Measurements from ENCODE around the gene FUT2.

FUT2 gene

DNA sequence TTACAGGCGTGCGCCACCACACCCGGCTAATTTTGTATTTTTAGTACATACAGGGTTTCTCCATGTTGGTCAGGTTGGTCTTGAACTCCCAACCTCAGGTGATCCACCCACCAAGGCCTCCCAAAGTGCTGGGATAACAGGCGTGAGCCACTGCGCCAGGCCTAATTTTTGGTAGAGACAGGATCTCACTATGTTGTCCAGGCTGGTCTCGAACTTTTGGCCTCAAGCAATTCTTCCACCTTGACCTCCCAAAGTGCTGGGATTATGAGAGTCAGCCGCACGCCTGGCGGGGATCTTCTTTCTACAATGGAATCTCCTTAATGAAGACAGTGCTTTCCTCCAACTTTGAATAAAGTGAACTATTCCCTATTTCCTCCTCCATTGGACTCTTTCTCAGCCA, 38.9 kb downstream of the FUT2 start:
- no peak for FAIRE-seq

DNA sequence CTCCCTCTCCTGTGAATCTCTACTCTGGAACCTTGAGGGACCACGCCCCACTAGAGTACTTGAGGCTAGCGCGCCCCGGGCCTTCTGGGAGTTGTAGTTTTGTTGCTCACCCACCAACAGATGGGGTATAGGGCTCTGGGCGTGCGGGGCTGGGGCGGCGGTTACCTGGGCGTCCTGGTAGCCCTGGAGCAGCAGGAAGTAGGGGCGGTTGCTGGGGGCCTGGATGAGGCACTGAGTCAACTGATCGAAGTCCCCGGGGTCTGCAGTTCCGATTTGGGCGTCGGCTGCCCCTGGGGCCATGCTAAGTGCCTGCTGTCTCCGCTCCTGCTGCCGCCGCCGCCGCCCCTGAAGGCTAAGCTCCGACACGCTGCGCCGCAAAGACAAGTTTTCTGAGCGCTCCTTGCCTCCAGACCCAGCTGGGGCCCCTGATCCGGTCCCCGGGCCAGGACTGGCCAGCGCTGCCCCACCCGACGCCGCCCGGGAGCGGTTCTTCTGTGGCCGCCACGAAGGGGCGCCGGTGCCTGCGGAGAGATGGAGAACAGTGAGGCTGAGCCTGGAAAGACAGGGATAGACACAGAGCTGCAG, 39.4 kb downstream of the FUT2 start:
- FAIRE-seq = peak; percentile 23

DNA sequence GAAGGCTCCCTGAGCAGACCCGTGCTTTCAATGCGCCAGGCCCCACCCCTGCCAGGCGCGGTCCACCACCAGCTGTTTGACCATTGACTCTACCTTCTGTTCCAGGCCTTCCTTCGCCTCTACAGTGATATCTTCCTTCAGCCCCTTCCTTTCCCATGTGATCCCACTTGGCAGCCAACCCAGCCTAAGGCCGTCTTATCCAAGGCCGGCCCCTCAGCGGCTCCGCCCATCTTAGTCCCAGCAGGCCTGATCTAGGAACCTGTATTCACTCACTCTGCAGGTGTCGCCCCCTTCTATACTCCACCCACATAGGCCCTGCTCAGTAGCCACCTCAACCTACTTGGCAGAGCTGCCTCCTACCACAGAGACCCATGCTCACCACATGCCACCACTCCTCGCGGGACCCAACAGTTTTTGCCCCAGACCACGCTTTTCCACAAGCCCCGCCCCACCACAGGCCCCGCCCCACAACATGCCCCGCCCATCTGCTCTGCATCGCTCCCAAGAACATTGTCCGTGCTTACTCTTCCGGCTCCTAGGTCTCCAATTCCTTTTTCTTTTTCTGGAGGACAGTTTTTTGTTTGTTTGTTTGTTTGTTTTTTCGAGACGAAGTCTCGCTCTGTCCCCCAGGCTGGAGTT, 41.7 kb downstream of the FUT2 start:
- FAIRE-seq = no peak

DNA sequence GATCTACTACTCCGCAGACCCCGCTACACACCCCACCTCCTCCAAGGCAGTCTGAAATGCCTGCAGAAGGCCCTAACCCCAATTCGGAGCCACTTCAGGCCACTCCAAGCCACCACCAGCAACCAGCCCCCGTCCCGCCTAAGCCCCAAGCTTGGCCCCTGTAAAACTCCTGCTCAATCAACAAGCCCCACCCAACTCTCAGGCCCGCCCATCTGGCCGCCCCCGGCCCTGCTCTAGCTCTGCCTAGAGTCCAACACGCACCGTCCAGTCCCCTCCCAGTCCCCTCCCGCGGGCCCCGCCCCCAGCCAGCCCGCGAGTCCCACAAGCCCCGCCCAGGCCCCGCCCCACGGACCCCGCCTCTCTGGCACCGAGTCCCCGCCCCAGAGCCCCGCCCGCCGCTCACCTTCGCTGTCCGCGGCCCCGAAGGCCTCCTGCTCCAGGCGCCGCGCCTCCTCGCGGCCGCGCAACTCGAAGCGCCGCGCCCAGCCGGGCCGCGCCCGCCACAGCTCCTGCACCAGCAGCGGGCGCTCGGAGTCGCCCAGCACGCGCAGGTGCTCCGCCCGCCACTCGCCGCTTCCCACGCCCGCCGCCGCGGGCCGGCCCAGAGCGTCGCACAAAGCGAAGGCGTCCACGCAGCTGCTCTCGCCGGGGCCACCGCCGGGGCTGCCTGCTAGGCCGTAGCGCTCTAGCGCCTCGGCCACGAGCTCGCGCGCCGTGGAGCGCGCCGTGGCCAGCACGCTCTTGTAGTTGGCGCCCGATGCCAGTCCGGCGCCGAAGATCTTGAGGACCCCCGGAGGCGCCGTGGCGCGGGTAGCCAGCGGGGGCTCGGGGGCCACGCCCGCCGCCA, 43.0 kb downstream of the FUT2 start:
- no peak for FAIRE-seq

DNA sequence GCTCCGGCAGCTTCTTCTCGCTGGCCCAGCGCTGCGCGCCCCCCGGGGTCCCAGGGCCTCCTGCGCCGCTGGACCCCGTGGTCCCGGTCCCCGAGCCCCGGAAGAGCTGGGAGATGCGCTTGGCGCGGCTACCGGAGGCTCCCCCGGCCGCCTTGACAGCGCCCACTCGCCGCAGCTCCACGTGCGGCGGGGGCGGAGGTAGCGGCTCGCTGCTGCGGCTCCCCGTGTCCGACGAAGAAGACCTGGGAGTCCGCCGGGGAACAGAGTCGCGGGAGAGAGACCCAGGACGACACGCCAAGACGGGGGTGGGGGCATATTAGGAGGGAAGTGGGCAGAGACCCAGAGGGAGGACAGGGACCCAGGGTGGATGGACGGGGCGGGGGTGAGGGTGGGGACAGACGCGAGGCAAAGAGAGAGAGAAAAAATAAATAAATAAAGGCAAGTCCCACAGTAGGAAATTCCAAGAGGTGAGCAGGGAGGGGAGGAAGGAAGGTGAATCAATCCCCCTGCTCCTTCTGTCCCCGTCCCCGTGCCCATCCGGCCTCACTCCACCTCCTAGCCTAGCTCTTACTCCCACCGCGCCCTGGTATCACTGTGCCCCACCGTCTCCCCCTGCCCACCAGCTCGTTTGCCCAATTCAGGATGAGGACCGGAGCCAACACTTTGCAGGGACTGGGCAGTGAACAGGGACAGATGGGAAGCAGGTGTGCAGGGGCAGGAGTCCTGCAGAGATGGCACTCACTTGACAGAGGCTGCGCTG, 43.8 kb downstream of the FUT2 start:
- no peak for FAIRE-seq

DNA sequence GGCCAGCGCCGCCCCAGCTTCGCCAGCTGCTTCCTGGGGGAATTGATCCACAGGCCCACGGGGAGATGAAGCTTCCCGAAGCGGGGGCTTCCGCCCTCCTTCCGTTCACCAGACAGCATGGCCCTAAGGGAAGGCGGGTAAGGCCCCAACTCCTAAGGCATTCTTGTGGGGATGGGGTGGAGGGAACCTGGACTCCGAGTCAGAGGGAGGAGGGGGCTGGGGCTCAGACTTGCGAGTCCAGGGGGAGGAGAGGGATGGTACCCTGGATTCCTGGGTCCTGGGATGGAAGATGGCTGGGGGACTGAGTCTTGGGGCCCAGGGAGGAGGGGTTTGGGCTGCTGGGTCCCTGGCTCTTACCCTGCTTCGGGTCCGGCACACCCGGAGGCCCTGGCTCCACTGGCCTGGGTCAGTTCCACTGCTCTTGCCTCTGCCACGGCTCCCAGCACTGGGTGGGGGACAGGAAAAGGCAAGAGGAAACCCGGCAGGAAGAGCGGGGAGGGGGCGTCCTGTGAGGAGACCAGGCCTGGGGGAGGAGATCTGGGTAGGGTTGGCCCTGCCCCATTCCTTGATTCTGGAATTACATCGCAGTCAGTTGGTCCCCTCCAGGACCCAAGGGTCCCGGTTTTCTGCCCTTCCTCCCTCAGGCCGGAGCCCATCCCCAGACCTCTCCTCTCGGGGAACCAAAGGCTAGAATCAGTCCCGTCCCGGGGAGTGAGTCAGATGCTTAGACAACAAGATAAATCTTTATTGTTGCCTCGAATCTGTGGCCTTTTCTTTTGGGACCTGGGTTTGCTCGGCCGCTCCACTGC, 44.6 kb downstream of the FUT2 start, which contains the start of gene RASIP1:
Gene RASIP1 (minus strand): TSS at position 447 of the 809 bp plus-strand sequence. CDS start 328 bp downstream, at position 119.
- no peak for FAIRE-seq

DNA sequence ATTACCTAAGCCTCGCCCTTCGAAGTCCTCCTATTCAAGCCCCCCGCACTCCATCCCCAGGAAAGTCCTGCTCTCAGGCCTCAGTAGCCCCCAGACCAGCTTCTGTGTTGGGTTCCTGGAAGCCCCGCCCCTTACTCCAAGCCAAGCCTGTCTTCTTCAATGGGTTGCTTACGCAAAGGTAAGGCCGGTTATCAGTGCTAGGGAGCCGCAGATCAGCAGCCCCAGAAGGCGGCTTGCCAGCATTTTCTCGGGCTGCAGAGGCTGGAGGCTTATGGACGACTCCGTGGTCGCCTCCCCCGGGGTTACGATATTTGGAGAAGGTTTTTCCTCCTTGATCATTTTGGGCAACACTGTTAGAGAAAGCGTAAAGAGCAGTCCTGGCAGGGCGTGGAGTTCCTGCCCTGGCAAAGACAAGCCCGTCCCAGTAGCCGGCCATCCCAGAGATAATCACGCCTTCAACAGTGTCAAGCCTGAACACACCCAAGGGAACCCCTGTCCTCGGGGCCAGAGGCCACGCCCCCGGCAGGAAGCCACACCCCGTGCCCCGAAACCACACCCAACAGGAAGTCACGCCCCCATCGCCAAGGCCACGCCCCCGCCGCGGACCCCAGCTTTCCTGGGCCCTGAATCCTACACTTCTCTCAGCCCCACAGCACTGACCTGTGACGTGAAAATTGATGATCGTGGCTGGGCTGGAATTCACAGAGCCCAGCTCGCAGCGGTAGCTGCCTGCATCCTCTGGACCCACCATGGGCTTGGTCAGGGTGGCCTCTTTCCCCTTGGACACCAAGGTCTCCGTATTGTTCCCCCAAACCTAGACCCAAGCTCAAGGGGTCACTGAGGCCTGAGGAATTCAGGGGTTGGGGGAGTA, 45.6 kb downstream of the FUT2 start:
- FAIRE-seq = no peak

DNA sequence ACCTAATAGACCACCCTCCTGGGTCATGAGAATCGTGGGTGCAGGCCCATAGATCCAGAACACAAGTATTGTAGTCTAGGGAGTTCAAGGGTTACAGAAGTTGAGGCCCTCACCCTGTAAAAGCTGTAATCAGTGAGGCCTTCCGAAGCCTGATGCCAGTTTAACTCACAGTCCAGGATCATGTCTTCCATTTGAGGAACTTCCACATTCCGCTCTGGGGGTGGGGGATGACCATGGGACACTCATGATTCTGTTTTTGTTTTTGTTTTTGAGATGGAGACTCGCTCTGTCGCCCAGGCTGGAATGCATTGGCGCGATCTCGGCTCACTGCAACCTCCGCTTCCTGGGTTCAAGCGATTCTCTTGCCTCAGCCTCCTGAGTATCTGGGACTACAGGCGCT, 46.3 kb downstream of the FUT2 start:
- no peak for FAIRE-seq

DNA sequence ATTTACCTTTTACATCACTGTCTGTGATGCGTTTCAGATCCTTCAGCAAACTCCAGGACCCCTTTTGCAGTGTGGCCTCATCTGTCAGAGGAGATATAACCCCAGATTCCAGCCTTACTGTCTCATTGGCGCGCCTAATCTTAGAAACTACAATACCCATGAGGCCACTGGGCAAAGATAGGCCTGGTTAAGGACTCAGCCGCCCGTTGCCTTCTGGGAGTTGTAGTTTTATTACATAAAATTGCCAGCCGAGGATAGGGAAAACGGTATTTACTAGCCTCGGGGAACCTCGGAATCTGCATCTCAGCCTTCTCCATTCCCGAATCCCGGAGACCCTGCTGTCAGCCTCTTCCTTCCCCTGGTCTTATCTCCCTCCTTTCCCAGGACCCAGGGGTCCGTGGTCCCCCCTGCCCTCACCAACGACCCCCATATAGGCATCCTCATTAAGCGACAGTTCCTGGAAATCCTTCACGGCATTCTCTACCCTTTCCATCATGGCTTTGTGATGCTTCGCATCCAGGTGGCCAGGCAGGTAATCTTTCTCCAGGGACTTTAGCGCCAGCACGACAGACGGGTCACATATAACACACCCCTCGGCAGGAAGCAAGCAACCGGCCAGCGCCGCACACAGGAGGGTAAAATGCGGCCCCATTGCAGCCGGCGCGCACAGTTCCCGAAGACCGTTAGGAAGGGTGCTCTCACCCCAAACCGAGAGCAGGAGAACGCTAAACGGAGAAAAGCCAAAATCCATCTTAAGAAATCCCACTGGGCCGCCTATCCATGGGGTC, 49.6 kb downstream of the FUT2 start:
- FAIRE-seq = peak; percentile 15

DNA sequence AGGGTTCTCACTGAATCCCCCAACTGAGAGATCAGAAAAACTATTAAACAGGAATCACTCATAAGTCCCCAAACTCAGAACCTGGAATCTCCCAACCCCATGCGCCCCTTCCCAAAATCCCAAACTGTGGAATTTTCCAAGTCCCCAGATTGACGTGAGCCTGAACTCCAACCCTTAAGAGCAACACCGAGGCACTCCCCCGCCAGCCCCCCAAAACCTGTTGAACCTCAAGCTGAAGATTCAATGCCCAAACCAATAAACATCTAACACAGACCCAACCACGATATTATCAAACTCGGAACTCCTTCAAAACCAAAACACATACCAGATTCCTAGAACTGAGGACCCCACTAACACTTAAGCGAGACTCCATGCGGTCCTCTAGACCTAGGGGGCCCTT, 50.3 kb downstream of the FUT2 start:
- FAIRE-seq = no peak

DNA sequence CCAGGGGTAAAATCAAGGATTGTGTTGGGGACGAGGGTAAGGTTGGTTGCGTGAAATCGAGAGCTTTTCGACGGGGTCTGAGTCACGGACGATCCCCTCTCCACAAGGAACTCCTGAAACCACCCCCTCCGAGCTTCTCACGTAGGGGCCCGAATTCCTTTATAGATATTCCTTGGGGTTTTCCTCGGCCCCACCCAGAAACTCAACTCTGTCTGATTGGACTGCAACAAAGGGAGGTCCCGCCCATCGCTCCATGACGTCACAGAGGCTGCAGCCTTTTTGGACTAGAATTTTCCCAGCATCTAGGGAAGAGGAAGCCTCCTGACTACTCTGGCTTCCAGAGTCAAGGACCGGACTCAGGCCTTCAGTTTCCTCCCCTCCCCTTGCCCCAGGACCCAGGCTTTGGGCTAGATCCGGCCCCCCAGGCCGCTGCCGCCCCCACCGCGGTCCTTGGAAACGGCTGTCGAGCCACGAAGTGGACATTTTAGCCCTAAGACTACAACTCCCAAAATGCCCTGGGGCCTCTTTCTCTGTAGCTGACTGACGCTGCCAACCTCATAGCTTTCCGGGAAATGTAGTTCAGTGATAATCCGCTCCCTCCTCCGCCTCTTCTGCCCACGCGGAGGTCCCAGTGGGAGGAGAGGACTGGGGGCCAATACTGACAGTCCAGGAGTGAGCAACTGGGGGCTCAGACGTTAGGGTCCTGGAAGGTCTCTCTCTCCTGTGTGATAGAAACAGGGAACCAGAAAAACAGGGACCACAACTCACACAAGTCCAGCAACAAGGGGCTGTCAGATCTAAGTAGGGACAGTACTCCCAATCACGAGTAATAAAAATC, 51.2 kb downstream of the FUT2 start, which contains the start of gene IZUMO1:
Gene IZUMO1 (minus strand): TSS at position 172 of the 838 bp plus-strand sequence. CDS start 1,050 bp downstream, outside the sequence.
- FAIRE-seq = peak; percentile 66

DNA sequence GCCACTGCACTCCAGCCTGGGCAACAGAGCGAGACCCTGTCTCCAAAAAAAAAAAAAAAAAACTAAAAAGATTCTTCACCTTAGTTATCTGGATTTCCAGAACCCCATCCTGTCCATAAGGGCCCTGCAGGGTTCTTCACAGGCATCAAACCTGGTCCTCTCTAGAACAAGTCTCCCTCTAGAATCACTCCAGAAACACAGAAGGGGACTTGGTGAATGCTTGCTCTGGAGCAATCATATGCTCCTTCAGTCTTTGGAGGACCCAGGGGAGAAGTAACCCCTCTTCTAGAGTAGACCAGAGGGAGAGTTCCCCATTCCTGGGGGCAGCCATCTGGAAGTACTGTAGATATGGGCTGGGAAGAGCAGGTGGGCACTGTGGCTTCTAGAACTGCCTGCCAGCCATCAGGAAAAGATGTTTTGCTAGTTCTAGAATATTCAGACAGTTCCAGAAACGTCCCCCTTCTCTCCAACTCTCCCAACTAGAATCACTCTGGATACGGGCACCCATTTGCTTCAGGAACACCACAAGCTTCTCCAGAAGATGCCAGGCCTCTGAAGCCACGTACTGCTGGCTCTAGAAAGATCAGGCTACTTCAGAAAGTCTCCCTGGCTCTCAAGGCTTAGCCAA, 53.9 kb downstream of the FUT2 start:
- FAIRE-seq = no peak

DNA sequence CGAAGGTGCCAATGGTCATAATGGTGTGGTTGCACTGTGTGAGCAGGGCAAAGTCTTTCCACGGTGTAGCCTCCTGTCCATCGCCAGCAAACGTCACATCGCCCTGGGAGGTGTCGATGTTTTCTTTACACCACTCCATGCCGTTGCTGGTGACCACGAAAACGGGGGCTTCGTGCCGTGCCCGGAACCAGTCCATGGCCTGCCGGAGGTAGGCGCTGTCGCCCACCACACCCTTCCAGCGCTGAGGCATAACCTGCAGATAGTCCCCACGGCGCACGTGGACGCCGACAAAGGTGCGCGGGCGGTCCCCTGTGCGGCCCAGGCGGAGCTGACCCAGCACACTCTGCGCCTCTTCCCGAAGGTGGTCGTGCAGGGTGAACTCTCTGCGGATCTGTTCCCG, 54.6 kb downstream of the FUT2 start:
- FAIRE-seq = no peak

DNA sequence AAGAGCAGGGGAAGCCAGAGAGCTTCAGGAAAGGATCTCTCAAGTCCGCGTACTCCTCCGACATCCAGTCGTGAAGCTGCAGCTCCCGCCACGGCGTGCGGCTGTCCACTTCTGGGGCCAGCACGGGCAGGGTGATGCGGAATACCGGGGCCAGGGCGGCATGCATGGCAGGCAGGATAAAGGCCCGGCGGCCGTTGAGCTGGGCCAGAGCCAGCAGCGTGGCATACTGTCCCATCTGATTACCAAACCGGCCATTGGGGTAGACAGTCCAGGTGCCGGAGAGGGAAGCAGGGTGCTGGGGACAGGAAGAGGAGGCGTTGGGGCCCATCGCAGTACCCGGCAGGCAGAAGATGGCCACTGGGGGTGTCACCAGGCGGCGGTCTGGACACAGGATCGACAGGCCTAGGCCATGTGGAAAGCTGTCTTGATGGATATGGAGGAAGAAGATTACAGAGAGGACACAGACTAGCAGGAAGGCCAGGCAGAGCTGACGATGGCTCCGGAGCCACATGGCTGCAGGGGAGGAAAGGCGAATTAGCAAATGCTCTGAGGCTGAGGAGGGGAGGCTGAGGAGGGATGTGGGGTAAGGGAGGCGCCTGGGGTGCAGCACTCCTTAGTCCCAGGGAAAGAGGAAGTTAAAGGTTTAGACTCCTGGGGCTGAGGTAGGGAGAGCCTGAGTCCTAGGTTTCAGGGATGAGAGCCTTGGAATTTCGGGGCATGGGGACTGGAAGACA, 55.2 kb downstream of the FUT2 start:
- no peak for FAIRE-seq

DNA sequence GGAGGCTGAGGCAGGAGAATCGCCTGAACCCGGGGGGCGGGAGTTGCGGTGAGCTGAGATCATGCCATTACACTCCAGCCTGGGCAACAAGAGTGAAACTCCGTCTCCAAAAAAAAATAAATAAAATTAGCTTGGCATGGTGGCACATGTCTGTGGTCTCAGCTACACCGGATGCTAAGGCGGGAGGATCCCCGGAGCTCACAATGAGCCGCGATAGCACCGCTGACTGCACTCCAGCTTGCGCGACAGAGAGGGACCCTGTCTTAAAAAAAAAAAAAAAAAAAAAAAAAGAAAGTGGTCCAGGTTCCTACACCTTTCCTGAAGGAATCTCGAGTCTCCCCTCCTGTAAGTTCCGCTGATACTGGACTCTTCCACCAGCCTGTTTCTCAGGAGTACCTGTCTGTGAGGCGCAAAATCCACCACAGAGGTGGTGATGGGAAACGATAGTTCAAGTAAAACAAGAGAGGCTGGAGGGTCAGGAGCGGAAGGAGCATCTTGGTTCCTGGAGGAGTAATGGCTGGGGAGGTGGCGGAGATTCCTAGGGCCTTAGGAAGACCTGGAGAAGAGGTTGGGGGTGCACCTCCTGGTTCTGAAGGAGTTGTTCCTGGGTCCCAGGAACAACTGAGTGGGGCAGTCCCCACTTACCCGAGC, 56.2 kb downstream of the FUT2 start:
- FAIRE-seq = no peak

DNA sequence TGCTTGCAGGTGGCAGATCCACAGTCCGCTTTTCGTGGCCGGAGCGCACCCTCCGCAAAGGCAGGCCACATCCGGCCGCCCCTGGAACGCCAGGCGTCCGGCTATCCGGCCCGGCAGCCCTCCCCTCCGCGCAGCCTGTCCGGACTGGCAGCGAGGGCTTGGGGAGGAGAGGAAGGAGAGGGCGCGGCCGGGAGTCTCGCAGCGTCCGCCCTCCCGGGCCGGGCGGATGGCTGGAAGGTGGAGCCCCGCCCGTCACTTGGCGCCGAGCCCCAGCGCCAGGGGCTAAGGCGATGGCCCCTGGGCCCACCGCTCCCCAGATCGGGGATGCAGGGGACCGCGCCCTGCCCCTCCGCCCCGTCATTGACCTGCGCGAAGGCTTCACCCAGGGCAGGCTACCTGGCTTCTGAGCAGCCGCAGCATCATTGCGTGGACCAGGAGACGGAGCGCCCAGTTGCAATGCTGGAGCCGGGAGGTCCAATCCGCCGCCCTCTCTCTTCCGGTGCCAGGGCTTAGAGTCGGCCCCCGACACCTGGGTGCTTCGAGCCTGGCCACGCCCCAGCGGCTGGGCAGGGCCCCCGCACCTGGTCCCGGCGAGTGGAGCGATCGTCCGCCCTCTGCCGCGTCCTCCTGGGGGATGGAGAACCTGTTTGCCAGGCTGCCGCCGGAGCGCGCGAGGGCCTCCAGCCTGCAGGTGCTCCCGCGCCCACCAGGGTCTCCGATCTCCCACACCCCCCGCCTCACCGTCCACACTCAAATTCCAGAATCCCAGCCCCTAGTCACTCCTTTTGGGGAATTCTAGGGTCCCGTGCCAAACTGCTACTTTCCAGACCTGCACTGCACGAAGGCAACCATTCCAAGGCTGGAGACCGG, 57.0 kb downstream of the FUT2 start, which contains the start of gene FUT1:
Gene FUT1 (minus strand): TSS at position 146 of the 870 bp plus-strand sequence. CDS start 1,360 bp downstream, outside the sequence.
- FAIRE-seq = no peak
